A673 (cell line): ENCODE data around the gene ZNF565. TPM values are rescaled to one million over a fixed set of nuclear protein-coding genes. Genes with fewer than 3 reads are reported as not detected.

Source experiments
- BruUV-seq: library from RNA; stranded (reverse); fragments of 400-500 nt; replicated peaks from 2 replicates; lab custom pipeline; 2021; lab: Mats Ljungman, UMichigan
- CTCF ChIA-PET: fragments of 300-600 bp; sonication (Branson Sonifier 250); formaldehyde crosslinking; loops from one replicate; lab custom pipeline; 2022; ENCODE audit warnings: antibody characterized with exemption; lab: Charles Lee
- POLR2A ChIA-PET: fragments of 300-600 bp; sonication (Branson Sonifier 250); formaldehyde crosslinking; loops from one replicate; lab custom pipeline; 2022; ENCODE audit warnings: antibody characterized with exemption; ENCODE audit not compliant: low non-redundant PET; lab: Charles Lee
- DNase-seq: peaks from one replicate; pipeline ENCODE4 v3.0.0-alpha.2; 2015; ENCODE audit warnings: low spot score
- H3K27ac ChIP-seq: fragments of 200-600 bp; sonication (generic); 2 replicates; pipeline ENCODE4 v1.5.1; 2016; ENCODE audit warnings: mixed run types, low read depth, mild to moderate bottlenecking, mixed read lengths, antibody characterized with exemption, low read length; ENCODE audit not compliant: poor library complexity, severe bottlenecking
- H3K27me3 ChIP-seq: fragments of 200-600 bp; sonication (generic); replicated peaks from 2 replicates; pipeline ENCODE4 v1.6.1; 2017; ENCODE audit warnings: mixed run types, low read depth, mild to moderate bottlenecking, mixed read lengths, antibody characterized with exemption, low read length; ENCODE audit not compliant: insufficient read depth, poor library complexity
- H3K36me3 ChIP-seq: fragments of 200-600 bp; sonication (generic); 2 replicates; pipeline ENCODE4 v1.6.1; 2016; ENCODE audit warnings: mixed run types, mild to moderate bottlenecking, mixed read lengths, antibody characterized with exemption, low read length; ENCODE audit not compliant: insufficient read depth, poor library complexity, severe bottlenecking
- H3K4me1 ChIP-seq: fragments of 200-600 bp; sonication (generic); 2 replicates; pipeline ENCODE4 v1.6.1; 2017; ENCODE audit warnings: mixed run types, mild to moderate bottlenecking, mixed read lengths, antibody characterized with exemption, low read length; ENCODE audit not compliant: insufficient read depth, poor library complexity, severe bottlenecking
- H3K4me3 ChIP-seq: fragments of 200-600 bp; sonication (generic); 2 replicates; pipeline ENCODE4 v1.5.1; 2016; ENCODE audit warnings: low read depth, mixed run types, mild to moderate bottlenecking, mixed read lengths, low read length; ENCODE audit not compliant: poor library complexity, severe bottlenecking
- H3K9me3 ChIP-seq: fragments of 200-600 bp; sonication (generic); 2 replicates; pipeline ENCODE4 v1.6.1; 2016; ENCODE audit warnings: mixed run types, low read depth, mild to moderate bottlenecking, mixed read lengths, antibody characterized with exemption, low read length; ENCODE audit not compliant: poor library complexity, severe bottlenecking
- CTCF ChIP-seq: fragments of 300-800, 200-600 bp; sonication (generic); conservative IDR thresholded peaks from 2 replicates; pipeline ENCODE4 v1.5.1; 2017; ENCODE audit warnings: low read depth, mild to moderate bottlenecking, antibody characterized with exemption, low read length, moderate library complexity, mixed read lengths
- EZH2 ChIP-seq: fragments of 200-600 bp; sonication (generic); IDR thresholded peaks from 2 replicates; pipeline ENCODE4 v1.6.1; 2017; ENCODE audit warnings: borderline replicate concordance, low read depth, mild to moderate bottlenecking, mixed read lengths, antibody characterized with exemption, low read length; ENCODE audit not compliant: poor library complexity, severe bottlenecking
- intact Hi-C: fragments of 100-400 bp; cut with micrococcal nuclease; formaldehyde crosslinking; loops from one replicate; pipeline ENCODE4 v1.10.0; 2022; ENCODE audit not compliant: unreplicated experiment
- total RNA-seq: library from RNA; stranded (reverse); gene quantifications from 2 replicates; pipeline ENCODE4 v1.2.3, GENCODE V29; 2021

ZNF565 gene
- total RNA-seq, 1 experiment from 2014 or later, result 7.2 TPM

DNA sequence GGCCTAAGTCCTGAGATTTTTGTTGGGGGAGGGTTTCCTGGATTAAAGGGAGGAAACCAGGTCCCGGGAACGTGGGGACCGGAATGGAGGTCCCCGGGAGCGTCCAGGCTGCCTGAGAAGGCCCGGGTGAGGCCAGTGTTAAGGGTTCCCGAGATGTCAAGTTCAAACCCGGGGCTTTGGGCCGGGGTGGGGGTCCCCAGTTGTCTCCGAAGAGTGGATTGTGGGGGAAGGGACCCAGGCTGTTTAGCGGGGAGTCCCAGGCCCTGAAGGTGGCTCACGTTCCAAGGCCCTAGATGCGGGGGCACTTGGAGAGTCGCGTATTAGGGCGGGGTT, 62.5 kb downstream of the ZNF565 start:
- H3K36me3 ChIP-seq, result peaks cover 28% of the 10 kb centered on the region
- intact Hi-C loops, result no loop called here
- TF ChIP-seq EZH2 (no peak), CTCF (no peak)
- H3K4me1 ChIP-seq, result no peaks in the 10 kb centered on the region
- no peak for DNase-seq
- H3K27ac ChIP-seq, result no peak overlapping the region
- POLR2A ChIA-PET, result no interaction called here
- no TSS peak for BruUV-seq
- CTCF ChIA-PET, result no interaction called here
- H3K27me3 ChIP-seq, result no peaks in the 10 kb centered on the region
- H3K9me3 ChIP-seq, result no peaks in the 10 kb centered on the region
- no peak overlapping the region for H3K4me3 ChIP-seq

DNA sequence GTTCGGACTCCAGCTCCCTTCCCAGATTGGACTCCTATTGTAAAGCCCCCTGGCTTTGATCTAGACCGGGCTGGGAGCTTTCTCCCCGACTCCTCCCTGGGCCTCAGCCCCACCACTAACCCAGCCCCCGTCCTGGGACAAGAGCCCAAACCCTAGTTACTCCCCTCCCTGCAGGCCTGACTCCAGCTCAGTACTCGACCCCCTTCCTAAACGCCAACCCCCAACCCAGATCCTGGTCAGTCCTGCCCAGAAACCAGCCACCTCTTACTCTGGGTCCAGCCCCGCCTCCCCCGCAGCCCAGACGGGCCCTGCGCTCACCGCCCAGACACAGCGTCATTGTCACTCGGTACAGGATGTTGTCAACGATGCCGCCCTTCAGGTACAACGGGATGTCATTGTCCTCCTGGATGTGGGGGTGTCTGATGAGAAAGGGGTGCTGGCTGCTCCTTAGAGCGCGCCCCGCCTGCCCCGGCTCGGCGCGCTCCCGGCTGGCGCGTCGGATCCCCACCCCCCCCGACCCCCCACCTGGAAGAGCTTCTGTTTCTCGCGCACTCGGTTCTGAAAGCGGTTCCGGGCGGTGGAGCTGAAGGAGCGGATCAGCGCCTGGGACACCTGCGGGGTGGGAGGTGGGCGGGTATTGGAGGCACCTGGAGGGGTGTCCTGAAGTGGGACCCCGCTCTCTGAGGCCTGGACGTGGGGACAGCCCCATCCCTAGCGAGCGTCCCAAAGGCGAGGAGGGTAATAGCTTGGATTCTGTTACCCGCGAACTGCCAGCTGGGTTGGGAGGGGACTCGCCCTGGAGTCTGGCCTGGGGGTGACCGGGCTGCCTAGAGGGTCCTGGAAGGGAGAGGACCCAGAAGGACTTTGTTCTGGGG, 63.1 kb downstream of the ZNF565 start:
- Histone ChIP-seq H3K4me1 (no peaks in the 10 kb centered on the region), H3K4me3 (no peak overlapping the region), H3K27ac (no peak overlapping the region), H3K27me3 (no peaks in the 10 kb centered on the region), H3K36me3 (peaks cover 32% of the 10 kb centered on the region), H3K9me3 (no peaks in the 10 kb centered on the region)
- TF ChIP-seq EZH2, result no peak
- TF ChIP-seq CTCF, result no peak
- intact Hi-C loops, result no loop called here
- ChIA-PET CTCF (no interaction called here), POLR2A (no interaction called here)
- DNase-seq, result no peak
- BruUV-seq, result no TSS peak

DNA sequence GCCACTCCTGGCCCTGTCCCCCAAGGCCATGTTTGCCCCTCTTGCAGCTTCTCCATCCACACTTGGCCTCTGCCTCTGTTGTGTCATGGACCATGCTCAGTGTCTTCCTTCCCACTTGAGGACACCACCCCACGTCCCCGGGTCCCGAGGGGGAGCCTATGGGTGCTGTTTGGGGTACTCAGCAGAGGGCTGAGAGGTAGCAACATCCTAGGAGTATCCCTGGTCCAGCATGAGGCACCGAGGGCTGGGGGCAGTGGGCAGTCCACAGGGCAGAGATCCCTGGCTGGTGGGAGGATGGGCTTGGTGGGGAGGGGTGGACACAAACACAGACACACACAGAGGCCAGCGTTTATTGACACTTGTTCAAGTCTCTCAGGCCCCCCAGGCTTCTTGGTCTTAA, 63.9 kb downstream of the ZNF565 start:
- intact Hi-C loops, result no loop called here
- H3K4me1 ChIP-seq, result no peaks in the 10 kb centered on the region
- ChIA-PET CTCF (no interaction called here), POLR2A (no interaction called here)
- no TSS peak for BruUV-seq
- no peak overlapping the region for H3K4me3 ChIP-seq
- no peaks in the 10 kb centered on the region for H3K27me3 ChIP-seq
- H3K27ac ChIP-seq, result no peak overlapping the region
- peaks cover 40% of the 10 kb centered on the region for H3K36me3 ChIP-seq
- H3K9me3 ChIP-seq, result no peaks in the 10 kb centered on the region
- no peak for TF ChIP-seq CTCF
- TF ChIP-seq EZH2, result no peak
- DNase-seq, result no peak
